Measurements from ENCODE around the gene SYF2. TPM values are rescaled to one million over a fixed set of nuclear protein-coding genes. Genes with fewer than 3 reads are reported as not detected.
A peak's percentile ranks its signal among the peaks of the same experiment; 100 is the strongest.

The SYF2 gene
- total and polyA plus RNA-seq, 2 of the 13 experiments (the other 11 are each of a cell fraction or from before 2014, with no cell fraction given) = 17.8 to 34.1 TPM

GRCh38 chr1:25197235-25197975 is 34.9 kb downstream of the SYF2 start (continued):
- TF ChIP-seq ZBTB20 (CRISPR knock-in tag; IDR thresholded peaks at IDR 0.05; ENCODE audit: borderline replicate concordance, low read depth) (peak; percentile 65; the same call in 1 of the 2 replicates), NFKBIZ (CRISPR knock-in tag; IDR thresholded peaks at IDR 0.05) (no peak), MYC (CRISPR knock-in tag; IDR thresholded peaks at IDR 0.05; ENCODE audit: borderline replicate concordance) (no peak; the same call in 1 of the 2 replicates), IKZF5 (CRISPR knock-in tag; IDR thresholded peaks at IDR 0.05) (0 out of 2 replicates have a peak, but pooled peaks have one; percentile 20), NR2F1 (CRISPR knock-in tag; IDR thresholded peaks at IDR 0.05) (no peak), ZFYVE20 (CRISPR knock-in tag; IDR thresholded peaks at IDR 0.05; ENCODE audit: borderline replicate concordance, low read depth) (no peak), POLR2AphosphoS2 (IDR thresholded peaks at IDR 0.05; ENCODE audit: low read depth, low read length) (no peak), TCF7L2 (IDR thresholded peaks at IDR 0.05; ENCODE audit: low read depth, low read length) (no peak), ZNF264 (CRISPR knock-in tag; IDR thresholded peaks at IDR 0.05) (no peak), SNAI1 (CRISPR knock-in tag; IDR thresholded peaks at IDR 0.05; ENCODE audit: borderline replicate concordance) (no peak), GPBP1L1 (CRISPR knock-in tag; IDR thresholded peaks at IDR 0.05) (no peak), ZNF883 (CRISPR knock-in tag; IDR thresholded peaks at IDR 0.05; ENCODE audit: not compliant biosample characterization) (no peak), GRHL1 (CRISPR knock-in tag; conservative IDR thresholded peaks at IDR 0.05) (no peak), RFXAP (CRISPR knock-in tag; IDR thresholded peaks at IDR 0.05; ENCODE audit: borderline replicate concordance) (no peak), DR1 (CRISPR knock-in tag; IDR thresholded peaks at IDR 0.05) (no peak), FOXP1 (IDR thresholded peaks at IDR 0.05) (no peak), FOXP1 (CRISPR knock-in tag; IDR thresholded peaks at IDR 0.05) (peak; percentile 51; the same call in 1 of the 2 replicates), MYNN (CRISPR knock-in tag; IDR thresholded peaks at IDR 0.05; ENCODE audit: low read depth) (no peak), ATF7 (IDR thresholded peaks at IDR 0.05) (no peak), ATF7 (CRISPR knock-in tag; IDR thresholded peaks at IDR 0.05) (no peak), THAP9 (CRISPR knock-in tag; IDR thresholded peaks at IDR 0.05; ENCODE audit: borderline replicate concordance) (peak; percentile 61; the same call in 1 of the 2 replicates), DBP (CRISPR knock-in tag; IDR thresholded peaks at IDR 0.05; ENCODE audit: not compliant biosample characterization) (no peak)

Measured in HepG2 (cell line).